ENCODE measurements around the gene SPATA31A6.
"Not testable (repeated sequence)": the region's sequence is repeated elsewhere in the genome, so short reads cannot be mapped to it uniquely, and the experiment has no call there.

Gene SPATA31A6

DNA sequence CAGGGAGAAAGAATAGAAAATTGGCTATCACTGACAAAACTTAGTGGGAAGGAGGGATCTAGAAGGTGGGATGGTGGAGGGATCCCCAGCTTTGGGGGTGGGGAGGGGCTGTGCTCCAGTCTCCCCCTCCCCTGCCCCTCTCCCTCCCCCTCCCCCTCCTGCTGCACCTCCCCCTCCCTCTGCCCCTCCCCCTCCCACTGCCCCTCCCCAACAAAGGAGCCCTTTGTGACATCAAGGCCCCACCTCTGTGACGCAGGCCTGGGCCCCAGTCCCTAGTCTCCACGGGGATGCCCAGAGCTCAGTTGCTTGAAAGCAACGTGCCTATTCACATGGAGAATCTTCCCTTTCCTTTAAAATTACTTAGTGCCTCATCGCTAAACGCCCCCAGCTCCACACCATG lies at the start of gene SPATA31A6:
Gene SPATA31A6 (plus strand): TSS at position 301 of the 400 bp plus-strand sequence. CDS start 29 bp downstream, at position 330.
- DNase-seq, result not testable (repeated sequence)

DNA sequence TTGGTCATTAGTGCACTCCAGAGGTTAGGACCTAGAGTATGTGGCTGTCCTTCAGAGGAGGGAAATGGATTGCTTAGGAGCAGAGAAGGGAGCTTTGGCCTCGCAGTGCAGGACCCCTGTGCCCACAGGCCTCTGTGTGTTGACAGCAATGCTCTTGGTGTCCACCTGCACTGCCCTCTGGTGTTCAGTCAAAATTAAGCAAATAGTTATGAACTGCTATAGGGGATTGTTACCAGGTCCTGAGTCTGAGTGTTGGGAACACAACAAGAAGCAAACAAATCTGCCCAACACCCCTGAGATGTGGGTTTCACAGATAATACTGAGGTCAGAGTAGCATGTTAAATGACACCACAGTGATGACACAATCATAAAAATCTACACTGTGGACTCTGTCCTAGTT lies 23.2 kb upstream of the SPATA31A6 start:
- not testable (repeated sequence) for DNase-seq

DNA sequence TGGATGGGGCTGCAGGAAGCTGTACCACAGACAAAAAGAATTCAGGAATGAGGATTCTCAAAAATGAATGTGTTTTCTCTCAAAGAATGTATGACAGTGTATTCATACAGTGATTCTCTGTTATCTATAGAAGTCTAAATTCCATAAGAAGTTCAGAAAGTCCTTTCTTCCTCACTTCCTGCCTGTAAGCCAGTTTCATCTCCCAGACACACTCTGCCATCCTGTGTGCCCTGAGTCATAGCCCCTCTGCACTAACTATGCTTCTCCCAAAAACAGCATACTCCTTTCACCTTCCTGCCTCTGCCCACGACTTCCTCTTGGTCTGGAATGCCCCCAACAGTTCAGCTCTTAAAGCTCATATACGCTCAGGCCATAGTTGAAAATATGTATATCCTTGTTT lies 36.4 kb downstream of the SPATA31A6 start:
- not testable (repeated sequence) for DNase-seq

DNA sequence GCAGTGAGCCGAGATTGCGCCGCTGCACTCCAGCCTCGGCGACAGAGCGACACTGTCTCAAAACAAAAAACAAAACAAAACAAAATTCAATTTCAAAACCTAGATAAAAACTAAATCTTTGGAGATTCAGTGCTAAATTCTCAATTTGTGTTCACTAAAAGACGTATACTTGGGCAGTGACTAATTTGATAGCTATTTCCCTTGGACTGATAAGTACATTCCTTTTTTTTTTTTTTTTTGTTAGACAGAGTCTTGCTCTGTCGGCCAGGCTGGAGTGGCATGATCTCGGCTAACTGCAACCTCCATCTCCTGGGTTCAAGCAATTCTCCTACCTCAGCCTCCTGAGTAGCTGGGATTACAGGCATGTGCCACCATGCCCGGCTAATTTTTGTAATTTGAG lies 39.8 kb downstream of the SPATA31A6 start:
- not testable (repeated sequence) for DNase-seq

DNA sequence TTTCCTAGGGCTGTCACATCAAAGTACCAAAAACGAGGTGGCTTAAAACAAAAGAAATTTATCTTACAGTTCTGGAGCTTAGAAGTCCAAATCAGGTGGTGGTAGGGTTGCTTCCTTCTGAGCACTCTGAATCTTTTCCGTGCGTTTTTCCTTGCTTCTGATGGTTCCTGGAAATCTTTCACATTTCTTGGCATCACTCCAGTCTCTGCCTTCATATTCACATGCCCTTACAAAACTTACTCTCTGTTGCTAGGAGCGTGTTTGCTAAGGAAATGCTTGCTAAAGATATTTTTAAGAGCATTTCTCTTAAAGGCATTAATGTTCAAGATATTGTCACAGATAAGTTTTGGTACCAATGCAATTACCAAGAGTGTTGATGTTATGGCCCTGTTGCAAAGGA lies 49.6 kb downstream of the SPATA31A6 start:
- DNase-seq, result not testable (repeated sequence)

DNA sequence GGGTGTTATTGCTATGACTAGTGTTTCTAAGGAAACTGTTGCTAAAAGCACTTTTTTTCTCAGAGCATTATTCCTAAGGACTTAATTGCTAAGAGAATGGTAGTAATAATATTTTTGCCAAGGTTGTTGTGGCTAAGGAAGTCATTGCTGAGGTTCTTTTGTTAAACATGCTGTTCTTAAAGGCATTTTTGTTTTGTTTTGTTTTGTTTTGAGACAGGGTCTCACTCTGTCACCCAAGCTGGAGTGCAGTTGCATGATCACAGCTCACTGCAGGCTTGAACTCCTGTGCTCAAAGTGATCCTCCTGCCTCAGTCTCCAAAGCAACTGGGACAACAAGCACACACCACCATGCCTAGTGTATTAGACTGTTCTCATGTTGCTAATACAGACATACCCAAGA lies 51.2 kb downstream of the SPATA31A6 start:
- not testable (repeated sequence) for DNase-seq

DNA sequence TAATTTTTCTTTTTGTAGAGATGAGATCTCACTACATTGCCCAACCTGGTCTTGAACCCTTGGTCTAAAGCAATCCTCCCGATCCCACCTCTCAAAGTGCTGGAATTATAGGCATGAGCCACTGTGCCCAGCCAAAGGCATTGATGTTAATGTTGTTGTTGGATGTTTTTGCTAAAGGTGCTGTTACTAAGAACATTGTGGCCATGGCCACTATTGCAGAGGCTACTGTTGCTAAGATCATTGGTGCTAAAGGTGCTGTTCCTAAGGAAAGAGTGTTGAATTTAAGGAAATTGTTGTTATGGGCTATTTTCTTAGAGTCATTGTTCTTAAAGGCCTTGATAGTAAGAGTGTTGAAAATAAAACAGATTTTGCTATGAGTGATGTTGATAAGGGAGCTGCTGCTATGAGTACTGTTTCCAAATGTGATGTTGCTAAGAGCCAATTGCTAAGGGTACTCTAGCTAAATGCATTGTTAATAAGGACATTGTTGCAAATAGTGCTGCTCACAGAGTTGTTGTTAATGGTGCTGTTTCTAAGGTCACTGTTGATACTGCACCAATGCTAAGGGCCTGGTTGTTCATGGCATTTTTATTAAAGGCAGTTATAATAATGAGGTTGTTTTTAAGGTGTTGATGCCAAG lies 52.0 kb downstream of the SPATA31A6 start:
- not testable (repeated sequence) for DNase-seq

DNA sequence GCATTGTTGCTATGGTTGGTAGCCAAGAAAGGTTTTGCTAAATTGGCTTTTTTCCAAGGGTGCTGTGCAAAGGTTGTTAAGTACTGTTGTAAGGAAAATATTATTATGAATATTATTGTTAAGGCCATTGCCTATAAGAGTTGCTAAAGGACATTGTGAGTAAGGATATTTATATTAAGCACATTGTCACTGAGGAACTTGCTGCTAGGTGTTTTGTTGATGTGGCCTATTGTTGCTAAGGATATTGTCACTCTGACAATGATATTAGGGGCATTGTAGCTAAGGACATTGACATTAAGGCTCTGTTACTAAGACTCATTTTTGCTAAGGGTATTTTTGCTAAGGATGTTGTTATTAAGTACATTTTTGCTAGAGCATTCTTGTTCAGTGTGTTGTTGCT lies 52.6 kb downstream of the SPATA31A6 start:
- DNase-seq, result not testable (repeated sequence)

DNA sequence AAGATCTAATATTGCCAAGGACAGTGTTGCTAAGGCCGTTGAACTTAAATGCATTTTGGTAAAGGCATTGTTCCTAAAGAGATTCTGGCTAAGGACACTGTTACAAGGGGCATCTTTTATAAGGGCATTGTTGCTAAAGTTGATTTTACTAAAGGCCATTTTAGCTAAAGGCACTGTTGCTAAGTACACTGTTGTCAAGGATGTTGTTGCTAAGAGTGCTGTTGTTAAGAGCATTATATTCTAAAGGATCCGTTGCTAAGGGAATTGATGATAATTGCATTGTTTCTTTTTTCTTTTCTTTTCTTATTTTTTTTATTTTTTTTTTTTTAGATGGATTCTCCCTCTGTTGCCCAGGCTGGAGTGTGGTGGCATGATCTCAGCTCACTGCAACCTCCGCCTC lies 53.9 kb downstream of the SPATA31A6 start:
- not testable (repeated sequence) for DNase-seq

DNA sequence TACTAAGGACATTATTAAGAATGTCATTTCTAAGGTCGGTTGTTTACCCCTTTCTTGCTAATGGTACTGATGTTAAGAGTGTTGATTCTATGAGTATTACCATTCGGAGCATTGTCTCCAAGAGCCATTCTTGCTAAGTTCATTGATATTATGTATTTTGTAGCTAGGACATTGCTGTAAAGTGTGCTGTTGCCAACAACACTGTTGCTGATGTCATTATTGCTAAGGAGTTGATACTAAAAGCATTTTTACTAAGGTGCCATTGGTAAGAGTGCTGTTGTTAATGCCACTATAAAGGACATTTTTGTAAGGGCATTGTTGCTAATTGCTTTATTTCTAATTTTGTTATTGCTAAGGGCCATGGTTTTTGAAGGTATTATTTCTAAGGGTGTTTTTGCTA lies 55.4 kb downstream of the SPATA31A6 start:
- DNase-seq, result not testable (repeated sequence)

Measured in stimulated activated CD4-positive, alpha-beta T cell treated with anti-CD3 and anti-CD28 coated beads, Interleukin-12 subunit alpha, Interleukin-12 subunit beta, amount 100 ng/mL, for 4 hours (primary cell).